Neural cell (in vitro differentiated cells): Measurements from ENCODE around the gene GINS2. TPM values are rescaled to one million over a fixed set of nuclear protein-coding genes. Genes with fewer than 3 reads are reported as not detected.

Source experiments
- H2AFZ ChIP-seq: fragments of 200-600, 300-800 bp; sonication (generic), shearing (Covaris generic); 2 replicates; pipeline ENCODE4 v1.6.0; 2014; ENCODE audit warnings: low read depth, mild to moderate bottlenecking, antibody characterized with exemption, low read length, moderate library complexity
- H3F3A ChIP-seq: fragments of 200-600 bp; shearing (Covaris generic); 2 replicates; pipeline ENCODE4 v1.6.1; 2016; ENCODE audit warnings: mild to moderate bottlenecking, moderate library complexity, mixed read lengths, antibody characterized with exemption, low read length; ENCODE audit not compliant: insufficient read depth, poor library complexity, severe bottlenecking
- H3K27ac ChIP-seq: fragments of 200-600, 300-800 bp; sonication (generic), shearing (Covaris generic); 2 replicates; pipeline ENCODE4 v1.5.1; 2014; ENCODE audit warnings: mild to moderate bottlenecking, low read length, moderate library complexity
- H3K27me3 ChIP-seq: fragments of 300-800, 200-600 bp; sonication (generic), shearing (Covaris generic); 2 replicates; pipeline ENCODE4 v1.6.0; 2014; ENCODE audit warnings: mild to moderate bottlenecking, low read depth, low read length, moderate library complexity; ENCODE audit not compliant: insufficient read depth
- H3K36me3 ChIP-seq: fragments of 300-800, 200-600 bp; sonication (generic), shearing (Covaris generic); 2 replicates; pipeline ENCODE4 v1.5.1; 2014; ENCODE audit warnings: mild to moderate bottlenecking, antibody characterized with exemption, low read length, moderate library complexity; ENCODE audit not compliant: insufficient read depth
- H3K4me2 ChIP-seq: fragments of 300-800, 200-600 bp; sonication (generic), shearing (Covaris generic); 2 replicates; pipeline ENCODE4 v1.6.0; 2014; ENCODE audit warnings: mild to moderate bottlenecking, low read length
- H3K4me3 ChIP-seq: fragments of 300-800, 200-600 bp; sonication (generic), shearing (Covaris generic); 2 replicates; pipeline ENCODE4 v1.5.1; 2014; ENCODE audit warnings: mild to moderate bottlenecking, low read length, moderate library complexity
- H3K79me2 ChIP-seq: fragments of 200-600 bp; shearing (Covaris generic); replicated peaks from 2 replicates; pipeline ENCODE4 v1.6.0; 2014; ENCODE audit warnings: mild to moderate bottlenecking, low read length, moderate library complexity; ENCODE audit not compliant: insufficient read depth
- H3K9ac ChIP-seq: fragments of 300-800, 200-600 bp; sonication (generic), shearing (Covaris generic); 2 replicates; pipeline ENCODE4 v1.6.1; 2016; ENCODE audit warnings: mild to moderate bottlenecking, low read length, mixed read lengths
- H3K9me2 ChIP-seq: fragments of 200-600 bp; shearing (Covaris generic); 2 replicates; pipeline ENCODE4 v1.6.1; 2016; ENCODE audit warnings: mild to moderate bottlenecking, low read length, mixed read lengths; ENCODE audit not compliant: insufficient read depth
- H3K9me3 ChIP-seq: fragments of 200-600, 300-800 bp; sonication (generic), shearing (Covaris generic); 2 replicates; pipeline ENCODE4 v1.6.1; 2016; ENCODE audit warnings: mild to moderate bottlenecking, mixed run types, low read length, moderate library complexity, mixed read lengths
- H4K20me1 ChIP-seq: fragments of 200-600 bp; shearing (Covaris generic); 2 replicates; pipeline ENCODE4 v1.6.1; 2016; ENCODE audit warnings: mild to moderate bottlenecking, mixed run types; ENCODE audit not compliant: insufficient read depth
- EP300 ChIP-seq: fragments of 450-650 bp; conservative IDR thresholded peaks from 2 replicates; pipeline ENCODE4 v1.6.1; 2014; ENCODE audit warnings: antibody characterized with exemption, mild to moderate bottlenecking, moderate library complexity; ENCODE audit not compliant: poor library complexity, severe bottlenecking
- EZH2 ChIP-seq: fragments of 200-600, 300-800 bp; shearing (Covaris generic), sonication (generic); IDR thresholded peaks from 2 replicates; pipeline ENCODE4 v1.6.1; 2014; ENCODE audit warnings: antibody characterized with exemption, low read length, borderline replicate concordance, mild to moderate bottlenecking; ENCODE audit not compliant: insufficient read depth, poor library complexity, severe bottlenecking
- MXI1 ChIP-seq: fragments of 450-650 bp; conservative IDR thresholded peaks from 2 replicates; pipeline ENCODE4 v1.6.1; 2014; ENCODE audit warnings: antibody characterized with exemption, mild to moderate bottlenecking; ENCODE audit not compliant: poor library complexity, severe bottlenecking
- POLR2AphosphoS5 ChIP-seq: IDR thresholded peaks from 2 replicates; pipeline ENCODE4 v1.6.1; 2012
- RAD21 ChIP-seq: fragments of 450-650 bp; conservative IDR thresholded peaks from 2 replicates; pipeline ENCODE4 v1.6.1; 2014; ENCODE audit warnings: antibody characterized with exemption, mild to moderate bottlenecking, moderate library complexity
- SMC3 ChIP-seq: fragments of 450-650 bp; conservative IDR thresholded peaks from 2 replicates; pipeline ENCODE4 v1.6.1; 2014; ENCODE audit warnings: antibody characterized with exemption, mild to moderate bottlenecking, moderate library complexity; ENCODE audit not compliant: poor library complexity
- TAF1 ChIP-seq: IDR thresholded peaks from 2 replicates; pipeline ENCODE4 v1.6.1; 2012; ENCODE audit warnings: low read depth
- polyA plus RNA-seq: library from polyadenylated mRNA; depleted of rRNA; stranded (reverse); fragments of >200 nt; gene quantifications from 2 replicates; pipeline ENCODE4 v1.2.3, GENCODE V29; 2014
- TF ChIP-seq, protein P1 (sequence below): IDR thresholded peaks from 2 replicates; pipeline ENCODE4 v1.6.1; 2012; ENCODE audit warnings: borderline replicate concordance
- TF ChIP-seq, protein P2 (sequence below): fragments of 450-650 bp; IDR thresholded peaks from 2 replicates; pipeline ENCODE4 v1.5.1; 2014; ENCODE audit warnings: antibody characterized with exemption, mild to moderate bottlenecking, moderate library complexity; ENCODE audit not compliant: poor library complexity, severe bottlenecking

GINS2 gene
- polyA plus RNA-seq, 1 donor from 2014 or later: 9.2 TPM

GRCh38 chr16:85709766-85710585 is 21.2 kb upstream of the GINS2 start:
- Histone ChIP-seq H3K27me3 (no peaks in the 10 kb centered on the region), H3F3A (no peaks in the 10 kb centered on the region), H3K4me2 (no peak overlapping the region), H3K27ac (peak overlapping the region; percentile 12), H3K9me2 (no peaks in the 10 kb centered on the region), H3K36me3 (no peaks in the 10 kb centered on the region), H2AFZ (no peak overlapping the region), H4K20me1 (no peaks in the 10 kb centered on the region), H3K9me3 (no peaks in the 10 kb centered on the region), H3K4me3 (no peak overlapping the region), H3K79me2 (no peaks in the 10 kb centered on the region), H3K9ac (peak overlapping the region; percentile 12)
- TF ChIP-seq TAF1 (no peak), MXI1 (no peak), EZH2 (no peak), EP300 (no peak), RAD21 (no peak), POLR2AphosphoS5 (no peak), SMC3 (no peak)
- TF ChIP-seq, protein P1, sequence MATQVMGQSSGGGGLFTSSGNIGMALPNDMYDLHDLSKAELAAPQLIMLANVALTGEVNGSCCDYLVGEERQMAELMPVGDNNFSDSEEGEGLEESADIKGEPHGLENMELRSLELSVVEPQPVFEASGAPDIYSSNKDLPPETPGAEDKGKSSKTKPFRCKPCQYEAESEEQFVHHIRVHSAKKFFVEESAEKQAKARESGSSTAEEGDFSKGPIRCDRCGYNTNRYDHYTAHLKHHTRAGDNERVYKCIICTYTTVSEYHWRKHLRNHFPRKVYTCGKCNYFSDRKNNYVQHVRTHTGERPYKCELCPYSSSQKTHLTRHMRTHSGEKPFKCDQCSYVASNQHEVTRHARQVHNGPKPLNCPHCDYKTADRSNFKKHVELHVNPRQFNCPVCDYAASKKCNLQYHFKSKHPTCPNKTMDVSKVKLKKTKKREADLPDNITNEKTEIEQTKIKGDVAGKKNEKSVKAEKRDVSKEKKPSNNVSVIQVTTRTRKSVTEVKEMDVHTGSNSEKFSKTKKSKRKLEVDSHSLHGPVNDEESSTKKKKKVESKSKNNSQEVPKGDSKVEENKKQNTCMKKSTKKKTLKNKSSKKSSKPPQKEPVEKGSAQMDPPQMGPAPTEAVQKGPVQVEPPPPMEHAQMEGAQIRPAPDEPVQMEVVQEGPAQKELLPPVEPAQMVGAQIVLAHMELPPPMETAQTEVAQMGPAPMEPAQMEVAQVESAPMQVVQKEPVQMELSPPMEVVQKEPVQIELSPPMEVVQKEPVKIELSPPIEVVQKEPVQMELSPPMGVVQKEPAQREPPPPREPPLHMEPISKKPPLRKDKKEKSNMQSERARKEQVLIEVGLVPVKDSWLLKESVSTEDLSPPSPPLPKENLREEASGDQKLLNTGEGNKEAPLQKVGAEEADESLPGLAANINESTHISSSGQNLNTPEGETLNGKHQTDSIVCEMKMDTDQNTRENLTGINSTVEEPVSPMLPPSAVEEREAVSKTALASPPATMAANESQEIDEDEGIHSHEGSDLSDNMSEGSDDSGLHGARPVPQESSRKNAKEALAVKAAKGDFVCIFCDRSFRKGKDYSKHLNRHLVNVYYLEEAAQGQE: no peak
- TF ChIP-seq, protein P2, sequence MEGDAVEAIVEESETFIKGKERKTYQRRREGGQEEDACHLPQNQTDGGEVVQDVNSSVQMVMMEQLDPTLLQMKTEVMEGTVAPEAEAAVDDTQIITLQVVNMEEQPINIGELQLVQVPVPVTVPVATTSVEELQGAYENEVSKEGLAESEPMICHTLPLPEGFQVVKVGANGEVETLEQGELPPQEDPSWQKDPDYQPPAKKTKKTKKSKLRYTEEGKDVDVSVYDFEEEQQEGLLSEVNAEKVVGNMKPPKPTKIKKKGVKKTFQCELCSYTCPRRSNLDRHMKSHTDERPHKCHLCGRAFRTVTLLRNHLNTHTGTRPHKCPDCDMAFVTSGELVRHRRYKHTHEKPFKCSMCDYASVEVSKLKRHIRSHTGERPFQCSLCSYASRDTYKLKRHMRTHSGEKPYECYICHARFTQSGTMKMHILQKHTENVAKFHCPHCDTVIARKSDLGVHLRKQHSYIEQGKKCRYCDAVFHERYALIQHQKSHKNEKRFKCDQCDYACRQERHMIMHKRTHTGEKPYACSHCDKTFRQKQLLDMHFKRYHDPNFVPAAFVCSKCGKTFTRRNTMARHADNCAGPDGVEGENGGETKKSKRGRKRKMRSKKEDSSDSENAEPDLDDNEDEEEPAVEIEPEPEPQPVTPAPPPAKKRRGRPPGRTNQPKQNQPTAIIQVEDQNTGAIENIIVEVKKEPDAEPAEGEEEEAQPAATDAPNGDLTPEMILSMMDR: no peak

GRCh38 chr16:85708338-85708737 is 19.6 kb upstream of the GINS2 start:
- Histone ChIP-seq H3K9me2 (no peaks in the 10 kb centered on the region), H3K36me3 (no peaks in the 10 kb centered on the region), H4K20me1 (no peaks in the 10 kb centered on the region), H3K27me3 (no peaks in the 10 kb centered on the region), H3K4me2 (no peak overlapping the region), H3K79me2 (no peaks in the 10 kb centered on the region), H3K9ac (no peak overlapping the region), H3F3A (no peaks in the 10 kb centered on the region), H3K9me3 (no peaks in the 10 kb centered on the region), H3K27ac (no peak overlapping the region), H3K4me3 (no peak overlapping the region), H2AFZ (no peak overlapping the region)
- TF ChIP-seq, protein P2: no peak
- no peak for TF ChIP-seq MXI1
